ENCODE measurements around the gene ELFN1. TPM values are rescaled to one million over a fixed set of nuclear protein-coding genes. Genes with fewer than 3 reads are reported as not detected.

Gene ELFN1
- total and polyA plus RNA-seq, 10 of the 15 experiments (the other 5 are each of a cell fraction or from before 2014, with no cell fraction given), result 0.04 TPM; not detected in 9

- H3K79me2 ChIP-seq (ENCODE audit: control insufficient read depth, insufficient read depth, low read length), result no peaks in the 10 kb centered on the region
- TF ChIP-seq NFYA (IDR thresholded peaks at IDR 0.05; ENCODE audit: borderline replicate concordance, low read depth, low read length) (no peak), PAX8 (IDR thresholded peaks at IDR 0.05) (no peak), IRF3 (IDR thresholded peaks at IDR 0.05) (no peak)
- ChIA-PET POLR2A (no interaction called here), RAD21 (ENCODE audit: unreplicated experiment) (no interaction called here), SMC1A (ENCODE audit: uncharacterized antibody, unreplicated experiment) (no interaction called here), CTCF (no interaction called here)
- no peak for ATAC-seq
- no peaks in the 10 kb centered on the region for H3K36me3 ChIP-seq (ENCODE audit: control insufficient read depth in 2 of 2, insufficient read depth in 2 of 2, low read length in 1 of 2)
- no peak overlapping the region for H3K4me2 ChIP-seq (ENCODE audit: control insufficient read depth, insufficient read depth)
- no peak overlapping the region for H3K9ac ChIP-seq (ENCODE audit: control insufficient read depth, insufficient read depth, low read length)
- no peak overlapping the region for H3K27ac ChIP-seq (ENCODE audit: control insufficient read depth, insufficient read depth)
- FAIRE-seq, result no peak
- no peaks in the 10 kb centered on the region for H4K20me1 ChIP-seq (ENCODE audit: control insufficient read depth, insufficient read depth)
- intact Hi-C loops (cut with micrococcal nuclease; ENCODE audit: unreplicated experiment) (no loop called here), in situ Hi-C loops (cut with MboI) (no loop called here)
- H2AFZ ChIP-seq (ENCODE audit: control insufficient read depth, low read depth, low read length), result no peak overlapping the region
- no peak overlapping the region for H3K4me3 ChIP-seq
- DNase-seq (ENCODE audit: low read depth, low spot score), result no peak
- no peaks in the 10 kb centered on the region for H3K9me3 ChIP-seq (replicated peaks; ENCODE audit: control insufficient read depth, insufficient read depth, low read length)
- no peaks in the 10 kb centered on the region for H3K4me1 ChIP-seq (ENCODE audit: control insufficient read depth, insufficient read depth, low read length)
- no TSS peak for BruUV-seq (replicated peaks)
- H3K27me3 ChIP-seq (replicated peaks in 1 of 2; ENCODE audit: control insufficient read depth in 2 of 2, insufficient read depth in 2 of 2, low read length in 1 of 2), result peaks cover 0 to 5% of the 10 kb centered on the region in 2 experiments; a peak in 1 of 4 replicates
- WGBS (ENCODE audit: insufficient coverage, insufficient replicate concordance, low lambda C conversion rate, missing lambda C conversion rate), result 46% methylated on average over 11 of the region's 11 CpGs
Observed at GRCh38 chr7:1643270-1644092, 26.6 kb upstream of the ELFN1 start.

- ChIA-PET CTCF (no interaction called here), RAD21 (ENCODE audit: unreplicated experiment) (no interaction called here), POLR2A (no interaction called here), SMC1A (ENCODE audit: uncharacterized antibody, unreplicated experiment) (interaction anchor here (0.7 to 1.1 kb wide), 2 partner anchors 551 to 1414 kb away, joined by 3 read pairs; no protein-coding TSS in a partner anchor)
- no peak for DNase-seq (ENCODE audit: low read depth, low spot score)
- Histone ChIP-seq H3K9me3 (replicated peaks; ENCODE audit: control insufficient read depth, insufficient read depth, low read length) (no peaks in the 10 kb centered on the region), H2AFZ (ENCODE audit: control insufficient read depth, low read depth, low read length) (no peak overlapping the region), H3K9ac (ENCODE audit: control insufficient read depth, insufficient read depth, low read length) (no peak overlapping the region), H3K27me3 (replicated peaks in 1 of 2; ENCODE audit: control insufficient read depth in 2 of 2, insufficient read depth in 2 of 2, low read length in 1 of 2) (peaks cover 0 to 5% of the 10 kb centered on the region in 2 experiments; a peak in 1 of 4 replicates), H4K20me1 (ENCODE audit: control insufficient read depth, insufficient read depth) (no peaks in the 10 kb centered on the region), H3K79me2 (ENCODE audit: control insufficient read depth, insufficient read depth, low read length) (no peaks in the 10 kb centered on the region), H3K4me2 (ENCODE audit: control insufficient read depth, insufficient read depth) (no peak overlapping the region), H3K4me1 (ENCODE audit: control insufficient read depth, insufficient read depth, low read length) (no peaks in the 10 kb centered on the region), H3K4me3 (no peak overlapping the region), H3K36me3 (ENCODE audit: control insufficient read depth in 2 of 2, insufficient read depth in 2 of 2, low read length in 1 of 2) (no peaks in the 10 kb centered on the region), H3K27ac (ENCODE audit: control insufficient read depth, insufficient read depth) (no peak overlapping the region)
- no TSS peak for BruUV-seq (replicated peaks)
- no peak for TF ChIP-seq DPF2 (IDR thresholded peaks at IDR 0.05)
- TF ChIP-seq ASH2L (IDR thresholded peaks at IDR 0.05; ENCODE audit: borderline replicate concordance, low read depth), result no peak
- TF ChIP-seq BCL11A (IDR thresholded peaks at IDR 0.05; ENCODE audit: low read depth, low read length), result no peak
- no peak for TF ChIP-seq SMAD5 (IDR thresholded peaks at IDR 0.05; ENCODE audit: low read depth)
- TF ChIP-seq ZBTB11 (CRISPR knock-in tag; IDR thresholded peaks at IDR 0.05), result no peak
- no peak for TF ChIP-seq MYC (IDR thresholded peaks at IDR 0.05; ENCODE audit: insufficient read depth, insufficient read length, insufficient replicate concordance, low read length, severe bottlenecking)
- TF ChIP-seq NBN (IDR thresholded peaks at IDR 0.05), result no peak
- no peak for FAIRE-seq
- intact Hi-C loops (cut with micrococcal nuclease; ENCODE audit: unreplicated experiment) (no loop called here), in situ Hi-C loops (cut with MboI) (no loop called here)
- 48% methylated on average over 23 of the region's 23 CpGs for WGBS (ENCODE audit: insufficient coverage, insufficient replicate concordance, low lambda C conversion rate, missing lambda C conversion rate)
- ATAC-seq, result no peak
Observed at GRCh38 chr7:1644341-1645070, 25.6 kb upstream of the ELFN1 start.

Measured in GM12878 (cell line).